Loucy (cell line): ENCODE results near the gene HNRNPF.

Source experiments
- H2AFZ ChIP-seq: fragments of 200-600 bp; sonication (generic); 2 replicates; pipeline ENCODE4 v1.6.0; 2016; ENCODE audit warnings: antibody characterized with exemption, mild to moderate bottlenecking, low read length, moderate library complexity
- H3F3A ChIP-seq: fragments of 200-600 bp; 2 replicates; pipeline ENCODE4 v1.6.0; 2016; ENCODE audit warnings: antibody characterized with exemption, low read depth, mild to moderate bottlenecking
- H3K27me3 ChIP-seq: fragments of 200-600 bp; sonication (generic); 2 replicates; pipeline ENCODE4 v1.6.1; 2014; ENCODE audit warnings: low read length, mild to moderate bottlenecking; ENCODE audit not compliant: insufficient read depth, poor library complexity, severe bottlenecking
- H3K36me3 ChIP-seq: fragments of 200-600 bp; sonication (generic); 2 replicates; pipeline ENCODE4 v1.6.1; 2016; ENCODE audit warnings: low read length; ENCODE audit not compliant: insufficient read depth
- H3K4me1 ChIP-seq: fragments of 200-600 bp; sonication (generic); 2 replicates; pipeline ENCODE4 v1.5.1; 2014; ENCODE audit warnings: low read length, mild to moderate bottlenecking; ENCODE audit not compliant: insufficient read depth, poor library complexity, severe bottlenecking
- H3K4me2 ChIP-seq: fragments of 200-600 bp; sonication (generic); 2 replicates; pipeline ENCODE4 v1.6.0; 2014; ENCODE audit warnings: antibody characterized with exemption, low read length, low read depth, mild to moderate bottlenecking; ENCODE audit not compliant: poor library complexity, severe bottlenecking
- H3K4me3 ChIP-seq: fragments of 200-600 bp; sonication (generic); 2 replicates; pipeline ENCODE4 v1.5.1; 2014; ENCODE audit warnings: low read length, mild to moderate bottlenecking, mixed read lengths; ENCODE audit not compliant: poor library complexity, severe bottlenecking
- H3K79me2 ChIP-seq: fragments of 200-600 bp; sonication (generic); 2 replicates; pipeline ENCODE4 v1.6.1; 2014; ENCODE audit warnings: low read length; ENCODE audit not compliant: insufficient read depth
- H3K9ac ChIP-seq: fragments of 200-600 bp; sonication (generic); 2 replicates; pipeline ENCODE4 v1.6.0; 2014; ENCODE audit warnings: mild to moderate bottlenecking, low read depth, low read length, moderate library complexity; ENCODE audit not compliant: poor library complexity, severe bottlenecking
- H3K9me2 ChIP-seq: fragments of 200-600 bp; sonication (generic); replicated peaks from 2 replicates; pipeline ENCODE4 v1.6.1; 2016; ENCODE audit warnings: low read depth, low read length, mixed read lengths
- H3K9me3 ChIP-seq: fragments of 200-600 bp; sonication (generic); 2 replicates; pipeline ENCODE4 v1.6.1; 2014; ENCODE audit warnings: mild to moderate bottlenecking, antibody characterized with exemption, low read length, low read depth; ENCODE audit not compliant: insufficient read depth
- H4K20me1 ChIP-seq: fragments of 200-600 bp; sonication (generic); 2 replicates; pipeline ENCODE4 v1.6.0; 2014; ENCODE audit warnings: antibody characterized with exemption, low read length, mild to moderate bottlenecking; ENCODE audit not compliant: insufficient read depth, poor library complexity, severe bottlenecking
- CTCF ChIP-seq: fragments of 200-600 bp; sonication (generic); conservative IDR thresholded peaks from 2 replicates; pipeline ENCODE4 v1.5.1; 2014; ENCODE audit warnings: mild to moderate bottlenecking, antibody characterized with exemption, low read length
- EZH2phosphoT487 ChIP-seq: fragments of 200-600 bp; IDR thresholded peaks from 2 replicates; pipeline ENCODE4 v1.6.1; 2018; ENCODE audit warnings: antibody characterized with exemption, mild to moderate bottlenecking, moderate library complexity, borderline replicate concordance

Gene HNRNPF

GRCh38 chr10:43437141-43437870 lies 28.3 kb upstream of the HNRNPF start:
- H3K9ac ChIP-seq = peak overlapping the region; percentile 92
- H3F3A ChIP-seq = no peaks in the 10 kb centered on the region
- H3K9me3 ChIP-seq = no peaks in the 10 kb centered on the region
- no peaks in the 10 kb centered on the region for H4K20me1 ChIP-seq
- H3K9me2 ChIP-seq = no peaks in the 10 kb centered on the region
- H3K79me2 ChIP-seq = peaks cover 15% of the 10 kb centered on the region; the same call in 1 of the 2 replicates
- H3K27me3 ChIP-seq = no peaks in the 10 kb centered on the region
- peak overlapping the region; percentile 89 for H3K4me2 ChIP-seq
- peaks cover 5% of the 10 kb centered on the region for H3K4me1 ChIP-seq
- no peak for TF ChIP-seq CTCF
- no peak for TF ChIP-seq EZH2phosphoT487
- no peaks in the 10 kb centered on the region for H3K36me3 ChIP-seq
- H2AFZ ChIP-seq = peak overlapping the region; percentile 96
- H3K4me3 ChIP-seq = peak overlapping the region; percentile 90

- Histone ChIP-seq H3K9me3 (no peaks in the 10 kb centered on the region), H3K36me3 (no peaks in the 10 kb centered on the region), H3K27me3 (no peaks in the 10 kb centered on the region), H3K9me2 (no peaks in the 10 kb centered on the region), H3K4me1 (peaks cover 5% of the 10 kb centered on the region), H3F3A (no peaks in the 10 kb centered on the region), H3K4me3 (peak within 1 kb of the TSS; percentile 90), H3K79me2 (peaks cover 15% of the 10 kb centered on the region; the same call in 1 of the 2 replicates), H3K4me2 (peak within 1 kb of the TSS; percentile 89), H2AFZ (peak within 1 kb of the TSS; percentile 96), H3K9ac (peak within 1 kb of the TSS; percentile 92), H4K20me1 (no peaks in the 10 kb centered on the region)
- peak; percentile 47 for TF ChIP-seq CTCF
- no peak for TF ChIP-seq EZH2phosphoT487
These were observed 27.5 kb upstream of the HNRNPF start, which contains the start of gene ZNF487 for GRCh38 chr10:43436291-43437140. Gene ZNF487, plus strand, starts transcription at chr10:43437111. Its CDS starts 38,703 bp downstream, at chr10:43475814.

- Histone ChIP-seq H3K4me2 (no peak overlapping the region), H3K9me3 (no peaks in the 10 kb centered on the region), H3F3A (no peaks in the 10 kb centered on the region), H3K27me3 (no peaks in the 10 kb centered on the region), H3K9me2 (no peaks in the 10 kb centered on the region), H3K4me1 (no peaks in the 10 kb centered on the region), H3K9ac (no peak overlapping the region), H4K20me1 (no peaks in the 10 kb centered on the region), H3K4me3 (no peak overlapping the region), H3K36me3 (no peaks in the 10 kb centered on the region), H3K79me2 (peaks cover 12% of the 10 kb centered on the region; the same call in 1 of the 2 replicates), H2AFZ (no peak overlapping the region)
- TF ChIP-seq CTCF (no peak), EZH2phosphoT487 (no peak)
These were observed 22.1 kb upstream of the HNRNPF start for GRCh38 chr10:43430926-43431663.
